DOHH2 (cell line): ENCODE results near the gene C20orf204.

ENCODE experiments used
- H3F3A ChIP-seq: fragments of 200-600 bp; sonication (generic), shearing (Covaris generic); 2 replicates; pipeline ENCODE4 v1.6.0; 2016; ENCODE audit warnings: antibody characterized with exemption, mild to moderate bottlenecking; ENCODE audit not compliant: control insufficient read depth, insufficient read depth
- H3K27ac ChIP-seq: fragments of 200-600 bp; sonication (generic); 2 replicates; pipeline ENCODE4 v1.5.1; 2014; ENCODE audit warnings: low read depth, mild to moderate bottlenecking, low read length, moderate library complexity
- H3K27me3 ChIP-seq: fragments of 200-600 bp; sonication (generic); 2 replicates; pipeline ENCODE4 v1.6.1; 2014; ENCODE audit warnings: mild to moderate bottlenecking, low read length, mixed read lengths; ENCODE audit not compliant: control insufficient read depth
- H3K36me3 ChIP-seq: fragments of 200-600 bp; sonication (generic); 2 replicates; pipeline ENCODE4 v1.6.1; 2014; ENCODE audit warnings: mild to moderate bottlenecking, low read length, moderate library complexity, mixed read lengths; ENCODE audit not compliant: control insufficient read depth
- H3K4me1 ChIP-seq: fragments of 200-600 bp; sonication (generic); 2 replicates; pipeline ENCODE4 v1.6.1; 2014; ENCODE audit warnings: mild to moderate bottlenecking, low read length, mixed read lengths; ENCODE audit not compliant: control insufficient read depth
- H3K4me2 ChIP-seq: fragments of 200-600 bp; sonication (generic); 2 replicates; pipeline ENCODE4 v1.6.0; 2014; ENCODE audit warnings: mild to moderate bottlenecking, low read length, moderate library complexity
- H3K4me3 ChIP-seq: fragments of 200-600 bp; sonication (generic); 2 replicates; pipeline ENCODE4 v1.5.1; 2014; ENCODE audit warnings: mild to moderate bottlenecking, low read length, mixed read lengths
- H3K79me2 ChIP-seq: fragments of 200-600 bp; sonication (generic); 2 replicates; pipeline ENCODE4 v1.6.1; 2014; ENCODE audit warnings: mild to moderate bottlenecking, low read length, mixed read lengths; ENCODE audit not compliant: control insufficient read depth
- H3K9me2 ChIP-seq: fragments of 200-600 bp; sonication (generic); replicated peaks from 2 replicates; pipeline ENCODE4 v1.6.1; 2014; ENCODE audit warnings: mild to moderate bottlenecking, low read length, mixed read lengths; ENCODE audit not compliant: control insufficient read depth
- H3K9me3 ChIP-seq: fragments of 200-600 bp; sonication (generic); 2 replicates; pipeline ENCODE4 v1.6.1; 2014; ENCODE audit warnings: antibody characterized with exemption, low read length, mixed read lengths; ENCODE audit not compliant: control insufficient read depth, insufficient read depth
- H4K20me1 ChIP-seq: fragments of 200-600 bp; sonication (generic); 2 replicates; pipeline ENCODE4 v1.6.0; 2014; ENCODE audit warnings: low read depth, mild to moderate bottlenecking, antibody characterized with exemption, low read length, moderate library complexity; ENCODE audit not compliant: control insufficient read depth, insufficient read depth
- EZH2phosphoT487 ChIP-seq: fragments of 200-600 bp; sonication (generic); IDR thresholded peaks from 2 replicates; pipeline ENCODE4 v1.6.1; 2017; ENCODE audit warnings: borderline replicate concordance, mild to moderate bottlenecking, antibody characterized with exemption, low read length, moderate library complexity, mixed read lengths
- TF ChIP-seq, protein P1 (sequence below): fragments of 200-600 bp; sonication (generic); IDR thresholded peaks from one replicate; pipeline ENCODE4 v1.5.1; 2014; ENCODE audit warnings: antibody characterized with exemption, mild to moderate bottlenecking, low read depth, low read length; ENCODE audit not compliant: poor library complexity, severe bottlenecking

The C20orf204 gene

DNA sequence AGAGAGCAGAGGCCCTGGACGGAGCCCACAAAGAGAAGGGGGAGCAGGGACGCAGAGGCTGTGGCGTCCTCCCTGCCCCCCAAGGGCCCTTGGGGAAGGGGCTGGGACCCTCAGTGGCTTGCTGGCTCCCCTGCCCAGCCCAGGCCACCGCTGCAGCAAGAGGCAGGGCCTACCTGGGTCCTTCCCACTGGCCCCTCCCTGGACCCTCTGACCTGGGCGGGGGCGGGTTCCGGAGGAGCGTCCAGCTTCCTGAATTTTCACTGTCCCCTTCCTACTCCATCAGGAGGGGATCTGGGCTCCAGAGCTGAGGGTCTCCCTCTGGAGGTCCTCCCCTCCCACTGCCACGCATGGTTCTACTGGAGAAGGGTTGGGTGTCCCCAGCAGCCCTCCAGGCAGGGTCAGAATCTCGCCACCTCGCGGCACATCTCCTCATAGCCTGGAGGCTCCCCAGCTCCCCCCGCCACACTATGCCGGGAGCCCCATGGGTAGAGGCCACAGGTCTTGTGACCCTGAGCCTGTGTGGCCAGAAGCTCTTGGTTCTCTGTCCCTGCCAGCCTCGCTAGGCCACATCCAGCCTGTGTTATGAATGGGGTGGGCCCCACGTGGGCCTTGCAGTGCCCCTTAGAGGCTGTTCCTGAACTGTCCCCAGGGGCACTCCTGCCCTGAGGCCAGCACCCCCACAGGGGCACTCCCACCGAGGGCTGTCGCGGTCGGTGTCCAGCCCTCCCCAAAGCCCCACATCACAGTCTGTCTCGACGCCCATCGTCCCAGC is 14.5 kb downstream of the C20orf204 start:
- H3K27me3 ChIP-seq = peaks cover 46% of the 10 kb centered on the region
- TF ChIP-seq, protein P1, sequence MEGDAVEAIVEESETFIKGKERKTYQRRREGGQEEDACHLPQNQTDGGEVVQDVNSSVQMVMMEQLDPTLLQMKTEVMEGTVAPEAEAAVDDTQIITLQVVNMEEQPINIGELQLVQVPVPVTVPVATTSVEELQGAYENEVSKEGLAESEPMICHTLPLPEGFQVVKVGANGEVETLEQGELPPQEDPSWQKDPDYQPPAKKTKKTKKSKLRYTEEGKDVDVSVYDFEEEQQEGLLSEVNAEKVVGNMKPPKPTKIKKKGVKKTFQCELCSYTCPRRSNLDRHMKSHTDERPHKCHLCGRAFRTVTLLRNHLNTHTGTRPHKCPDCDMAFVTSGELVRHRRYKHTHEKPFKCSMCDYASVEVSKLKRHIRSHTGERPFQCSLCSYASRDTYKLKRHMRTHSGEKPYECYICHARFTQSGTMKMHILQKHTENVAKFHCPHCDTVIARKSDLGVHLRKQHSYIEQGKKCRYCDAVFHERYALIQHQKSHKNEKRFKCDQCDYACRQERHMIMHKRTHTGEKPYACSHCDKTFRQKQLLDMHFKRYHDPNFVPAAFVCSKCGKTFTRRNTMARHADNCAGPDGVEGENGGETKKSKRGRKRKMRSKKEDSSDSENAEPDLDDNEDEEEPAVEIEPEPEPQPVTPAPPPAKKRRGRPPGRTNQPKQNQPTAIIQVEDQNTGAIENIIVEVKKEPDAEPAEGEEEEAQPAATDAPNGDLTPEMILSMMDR = peak; percentile 34
- TF ChIP-seq EZH2phosphoT487 = no peak

DNA sequence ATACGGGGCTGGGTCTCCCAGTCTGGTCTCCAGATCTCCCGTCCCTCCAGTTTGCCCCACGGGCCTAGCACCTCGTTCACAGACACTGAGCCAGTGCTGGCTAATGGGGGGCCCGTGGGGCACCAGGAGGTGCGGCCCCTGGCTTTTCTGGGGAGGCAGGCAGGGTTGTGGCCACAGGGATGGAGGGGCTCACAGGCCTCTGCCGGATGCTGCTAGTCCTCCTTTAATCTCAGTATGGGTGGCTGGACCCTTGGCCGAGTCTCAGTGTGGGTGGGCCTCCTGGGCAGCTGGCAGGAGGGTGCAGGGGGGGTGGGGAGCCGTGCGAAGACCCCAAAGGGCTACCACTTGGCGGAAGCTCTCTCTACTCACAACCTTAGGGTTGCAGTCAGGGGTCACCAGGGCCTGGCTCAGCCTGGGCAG is 15.1 kb downstream of the C20orf204 start:
- H3K27me3 ChIP-seq = peaks cover 52% of the 10 kb centered on the region
- H3K79me2 ChIP-seq = no peaks in the 10 kb centered on the region
- TF ChIP-seq, protein P1 = no peak
- no peak for TF ChIP-seq EZH2phosphoT487
- H3K4me1 ChIP-seq = no peaks in the 10 kb centered on the region; the same call in 1 of the 2 replicates
- no peak overlapping the region for H3K4me3 ChIP-seq
- no peak overlapping the region for H3K27ac ChIP-seq
- H3K4me2 ChIP-seq = no peak overlapping the region
- H4K20me1 ChIP-seq = no peaks in the 10 kb centered on the region
- no peaks in the 10 kb centered on the region for H3F3A ChIP-seq
- H3K9me2 ChIP-seq = no peaks in the 10 kb centered on the region
- no peaks in the 10 kb centered on the region for H3K36me3 ChIP-seq
- H3K9me3 ChIP-seq = no peaks in the 10 kb centered on the region

More for the DNA sequence above, 14.5 kb downstream of the C20orf204 start:
- no peaks in the 10 kb centered on the region for H3K36me3 ChIP-seq
- no peaks in the 10 kb centered on the region; the same call in 1 of the 2 replicates for H3K4me1 ChIP-seq
- H4K20me1 ChIP-seq = no peaks in the 10 kb centered on the region
- H3K4me2 ChIP-seq = no peak overlapping the region
- H3K27ac ChIP-seq = no peak overlapping the region
- H3K79me2 ChIP-seq = no peaks in the 10 kb centered on the region
- no peaks in the 10 kb centered on the region for H3F3A ChIP-seq
- no peaks in the 10 kb centered on the region for H3K9me2 ChIP-seq
- no peaks in the 10 kb centered on the region for H3K9me3 ChIP-seq
- no peak overlapping the region for H3K4me3 ChIP-seq

DNA sequence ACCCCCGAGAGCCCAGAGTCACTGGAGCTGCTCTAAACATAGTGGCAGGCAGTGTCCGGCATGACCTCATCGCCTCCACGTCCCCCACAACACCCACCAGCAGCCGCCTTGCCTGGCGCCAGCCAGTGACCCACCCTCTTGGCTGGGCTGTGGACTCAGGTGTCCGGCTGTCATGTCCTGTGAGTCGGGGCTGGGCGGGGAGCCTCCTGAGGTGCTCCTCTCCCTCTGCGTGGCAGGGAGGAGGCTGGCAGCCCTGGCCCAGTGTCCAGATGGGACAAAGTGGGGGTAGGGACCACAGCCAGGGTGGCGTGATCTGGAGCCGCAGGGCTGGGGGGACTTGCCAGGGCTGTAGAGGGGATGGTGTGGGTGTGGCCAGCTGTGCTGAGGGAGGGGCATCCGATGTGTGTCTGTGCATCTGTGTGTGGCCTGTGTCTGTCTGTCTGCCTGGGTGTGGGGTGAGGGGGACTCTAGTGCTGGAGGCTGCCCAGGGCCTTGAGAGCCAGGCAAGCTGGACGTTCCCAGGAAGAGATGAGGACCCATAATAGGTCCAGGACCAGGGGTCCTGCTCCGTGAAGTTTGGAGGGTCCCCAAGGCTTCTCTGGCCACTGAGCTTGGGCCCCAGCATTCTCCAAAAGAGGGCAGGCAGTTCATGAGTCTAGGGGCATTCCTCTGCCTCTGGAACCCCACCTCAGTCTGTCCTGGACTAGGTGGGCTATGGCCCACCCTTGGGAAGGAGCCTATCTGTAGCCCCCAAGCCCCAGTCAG is 15.8 kb downstream of the C20orf204 start:
- no peaks in the 10 kb centered on the region for H3K9me2 ChIP-seq
- no peak overlapping the region for H3K4me2 ChIP-seq
- no peaks in the 10 kb centered on the region for H3K36me3 ChIP-seq
- peaks cover 54% of the 10 kb centered on the region for H3K27me3 ChIP-seq
- no peaks in the 10 kb centered on the region; the same call in 1 of the 2 replicates for H3K4me1 ChIP-seq
- no peak overlapping the region for H3K27ac ChIP-seq
- no peak for TF ChIP-seq EZH2phosphoT487
- TF ChIP-seq, protein P1 = no peak
- H4K20me1 ChIP-seq = no peaks in the 10 kb centered on the region
- no peaks in the 10 kb centered on the region for H3F3A ChIP-seq
- H3K9me3 ChIP-seq = no peaks in the 10 kb centered on the region
- no peak overlapping the region for H3K4me3 ChIP-seq
- H3K79me2 ChIP-seq = no peaks in the 10 kb centered on the region
